ACC112 (cell line): Measurements from ENCODE around the gene FAM236D.
"Not testable (repeated sequence)": the region's sequence is repeated elsewhere in the genome, so short reads cannot be mapped to it uniquely, and the experiment has no call there.

Experiments used
- H2AFZ ChIP-seq: fragments of 200-600 bp; sonication (generic); one replicate; pipeline ENCODE4 v1.6.0; 2017; ENCODE audit warnings: antibody characterized with exemption, low read length; ENCODE audit not compliant: unreplicated experiment
- H3K27ac ChIP-seq: fragments of 200-600 bp; sonication (generic); 2 replicates; pipeline ENCODE4 v1.5.1; 2014; ENCODE audit warnings: low read depth, mild to moderate bottlenecking, antibody characterized with exemption, low read length, moderate library complexity
- H3K27me3 ChIP-seq: fragments of 200-600 bp; sonication (generic); 2 replicates; pipeline ENCODE4 v1.6.1; 2014; ENCODE audit warnings: mild to moderate bottlenecking, antibody characterized with exemption, low read length, moderate library complexity, mixed read lengths; ENCODE audit not compliant: insufficient read depth
- H3K36me3 ChIP-seq: fragments of 200-600 bp; sonication (generic); 2 replicates; pipeline ENCODE4 v1.6.1; 2016; ENCODE audit warnings: mild to moderate bottlenecking, antibody characterized with exemption, low read length, moderate library complexity, mixed read lengths; ENCODE audit not compliant: insufficient read depth
- H3K4me1 ChIP-seq: fragments of 200-600 bp; sonication (generic); one replicate; pipeline ENCODE4 v1.6.1; 2016; ENCODE audit warnings: low read length, mixed read lengths; ENCODE audit not compliant: insufficient read depth, unreplicated experiment, control insufficient read depth
- H3K4me3 ChIP-seq: fragments of 200-600 bp; sonication (generic); 2 replicates; pipeline ENCODE4 v1.5.1; 2014; ENCODE audit warnings: mild to moderate bottlenecking, low read depth, low read length
- H3K79me2 ChIP-seq: fragments of 200-600 bp; sonication (generic); one replicate; pipeline ENCODE4 v1.6.0; 2016; ENCODE audit warnings: low read length; ENCODE audit not compliant: control insufficient read depth, unreplicated experiment, insufficient read depth

The FAM236D gene

DNA sequence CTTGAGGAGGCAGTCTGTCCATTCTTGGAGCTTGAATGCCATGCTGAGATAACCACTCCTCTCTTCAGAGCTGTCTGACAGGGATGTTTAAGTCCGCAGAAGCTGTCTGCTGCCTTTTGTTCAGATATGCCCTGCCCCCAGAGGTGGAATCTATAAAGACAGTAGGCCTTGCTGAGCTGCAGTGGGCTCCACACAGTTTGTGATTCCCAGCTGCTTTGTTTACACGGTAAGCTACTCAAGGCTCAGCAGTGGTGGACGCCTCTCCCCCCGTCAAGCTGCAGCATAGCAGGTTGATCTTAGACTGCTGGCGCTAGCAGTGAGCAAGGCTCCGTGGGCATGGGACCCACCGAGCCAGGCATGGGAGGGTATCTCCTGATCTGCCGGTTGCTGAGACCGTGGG, 47.6 kb downstream of the FAM236D start:
- H2AFZ ChIP-seq, H3K36me3 ChIP-seq, H3K4me3 ChIP-seq, H3K27ac ChIP-seq, H3K27me3 ChIP-seq, H3K4me1 ChIP-seq, H3K79me2 ChIP-seq: not testable (repeated sequence)
